Measurements from ENCODE around the gene CTNNBIP1.

The CTNNBIP1 gene

DNA sequence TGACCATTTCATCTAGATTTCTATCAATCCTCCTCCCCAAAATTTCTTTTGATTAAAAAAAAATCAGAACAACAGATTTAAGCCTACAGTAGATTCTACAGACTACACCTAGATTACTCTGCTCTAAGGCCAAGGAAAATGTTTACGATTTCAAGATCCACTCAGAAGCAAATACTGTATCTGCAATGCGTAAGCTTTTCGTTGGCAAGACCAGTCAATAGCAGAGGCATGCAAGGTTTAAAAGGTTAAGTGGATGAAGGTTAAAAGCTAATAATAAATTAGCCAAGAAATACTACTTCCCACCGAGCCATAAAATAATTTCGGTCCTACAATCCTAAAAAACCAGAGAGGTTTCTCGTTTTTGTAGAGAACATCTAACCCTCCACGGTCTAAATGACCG lies 87.6 kb downstream of the CTNNBIP1 start:
- peak; percentile 26 for DNase-seq (ENCODE audit: low read depth)
- peak overlapping the region; percentile 84 for H3K4me3 ChIP-seq (ENCODE audit: low read depth, low read length)
- TF ChIP-seq, protein P1, sequence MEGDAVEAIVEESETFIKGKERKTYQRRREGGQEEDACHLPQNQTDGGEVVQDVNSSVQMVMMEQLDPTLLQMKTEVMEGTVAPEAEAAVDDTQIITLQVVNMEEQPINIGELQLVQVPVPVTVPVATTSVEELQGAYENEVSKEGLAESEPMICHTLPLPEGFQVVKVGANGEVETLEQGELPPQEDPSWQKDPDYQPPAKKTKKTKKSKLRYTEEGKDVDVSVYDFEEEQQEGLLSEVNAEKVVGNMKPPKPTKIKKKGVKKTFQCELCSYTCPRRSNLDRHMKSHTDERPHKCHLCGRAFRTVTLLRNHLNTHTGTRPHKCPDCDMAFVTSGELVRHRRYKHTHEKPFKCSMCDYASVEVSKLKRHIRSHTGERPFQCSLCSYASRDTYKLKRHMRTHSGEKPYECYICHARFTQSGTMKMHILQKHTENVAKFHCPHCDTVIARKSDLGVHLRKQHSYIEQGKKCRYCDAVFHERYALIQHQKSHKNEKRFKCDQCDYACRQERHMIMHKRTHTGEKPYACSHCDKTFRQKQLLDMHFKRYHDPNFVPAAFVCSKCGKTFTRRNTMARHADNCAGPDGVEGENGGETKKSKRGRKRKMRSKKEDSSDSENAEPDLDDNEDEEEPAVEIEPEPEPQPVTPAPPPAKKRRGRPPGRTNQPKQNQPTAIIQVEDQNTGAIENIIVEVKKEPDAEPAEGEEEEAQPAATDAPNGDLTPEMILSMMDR (conservative IDR thresholded peaks at IDR 0.05; ENCODE audit: low read depth, low read length): no peak

DNA sequence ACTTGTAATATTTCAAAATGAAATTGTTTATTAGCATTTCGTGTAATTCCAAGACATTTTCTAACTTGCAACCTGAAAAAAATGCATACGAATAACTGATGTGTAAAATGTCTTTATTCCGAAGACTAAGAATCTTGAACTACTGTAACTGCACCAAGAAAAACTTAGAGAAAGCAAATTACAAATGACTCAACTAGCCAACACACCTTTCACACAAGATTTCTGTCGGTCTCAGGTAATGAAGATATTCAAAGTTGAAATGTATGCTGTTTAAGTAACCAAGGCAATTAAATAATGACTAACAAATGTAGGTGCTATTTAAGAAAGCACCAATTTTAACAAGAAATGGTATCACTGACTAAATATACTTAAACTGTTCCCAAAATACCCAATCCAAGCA lies 88.4 kb downstream of the CTNNBIP1 start:
- H3K4me3 ChIP-seq (ENCODE audit: low read depth, low read length): no peak overlapping the region
- no peak for DNase-seq (ENCODE audit: low read depth)
- TF ChIP-seq, protein P1 (conservative IDR thresholded peaks at IDR 0.05; ENCODE audit: low read depth, low read length): no peak

DNA sequence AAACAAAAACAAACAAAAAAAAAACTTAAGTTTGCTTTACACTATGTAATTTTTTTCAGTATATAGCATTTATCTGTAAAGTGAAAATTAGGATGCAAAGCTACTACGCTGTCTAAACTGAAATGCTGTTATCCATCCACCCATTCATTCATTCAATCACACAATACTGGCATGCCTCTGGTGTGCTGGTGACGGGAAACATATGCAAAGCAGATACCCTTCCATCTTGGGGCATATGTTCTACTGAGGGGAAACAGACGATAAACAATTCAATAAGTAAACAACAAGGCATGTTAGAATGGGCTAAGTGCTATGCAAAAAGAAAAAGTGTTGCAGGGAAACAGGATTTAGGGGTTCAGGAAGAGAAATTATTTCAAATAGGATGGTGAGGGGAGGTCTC lies 89.5 kb downstream of the CTNNBIP1 start:
- TF ChIP-seq, protein P1 (conservative IDR thresholded peaks at IDR 0.05; ENCODE audit: low read depth, low read length): no peak
- H3K4me3 ChIP-seq (ENCODE audit: low read depth, low read length): no peak overlapping the region
- DNase-seq (ENCODE audit: low read depth): no peak

DNA sequence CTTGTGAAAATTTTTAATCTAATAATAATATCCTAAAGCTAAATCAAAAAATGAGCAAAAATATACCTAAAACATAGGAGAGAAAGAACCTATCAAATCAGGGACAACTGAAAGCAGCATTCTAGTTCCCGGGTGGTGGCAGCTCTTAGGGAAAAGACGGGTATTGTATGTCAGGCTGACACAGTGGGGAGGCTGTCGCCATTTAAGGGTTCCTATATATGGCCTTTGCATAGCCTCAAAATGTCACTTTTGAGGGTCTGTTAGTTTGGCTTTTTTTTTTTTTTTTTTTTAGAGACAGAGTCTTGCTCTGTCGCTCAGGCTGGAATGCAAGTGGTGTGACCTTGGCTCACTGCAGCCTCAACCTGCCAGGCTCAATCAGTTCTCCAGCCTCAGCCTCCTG lies 92.3 kb downstream of the CTNNBIP1 start:
- no peak overlapping the region for H3K4me3 ChIP-seq (ENCODE audit: low read depth, low read length)
- DNase-seq (ENCODE audit: low read depth): no peak
- TF ChIP-seq, protein P1 (conservative IDR thresholded peaks at IDR 0.05; ENCODE audit: low read depth, low read length): no peak

DNA sequence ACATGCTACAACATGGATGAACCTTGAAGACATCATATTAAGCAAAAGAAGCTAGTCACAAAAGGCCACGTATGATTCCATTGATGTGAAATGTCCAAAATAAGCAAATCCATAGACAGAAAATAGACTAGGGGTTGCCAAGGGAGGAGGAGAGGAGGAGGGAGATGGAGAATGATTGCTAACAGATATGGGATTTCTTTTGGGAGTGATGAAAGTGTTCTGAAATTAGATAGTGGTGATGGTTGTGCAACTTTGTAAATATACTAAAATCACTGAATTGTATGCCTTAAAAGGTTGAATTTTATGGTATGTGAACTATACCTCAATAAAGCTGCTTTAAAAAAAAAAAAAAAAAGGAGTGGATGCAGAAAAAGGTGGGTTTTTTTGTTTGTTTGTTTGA lies 93.9 kb downstream of the CTNNBIP1 start:
- DNase-seq (ENCODE audit: low read depth): peak; percentile 25
- TF ChIP-seq, protein P1 (conservative IDR thresholded peaks at IDR 0.05; ENCODE audit: low read depth, low read length): no peak

DNA sequence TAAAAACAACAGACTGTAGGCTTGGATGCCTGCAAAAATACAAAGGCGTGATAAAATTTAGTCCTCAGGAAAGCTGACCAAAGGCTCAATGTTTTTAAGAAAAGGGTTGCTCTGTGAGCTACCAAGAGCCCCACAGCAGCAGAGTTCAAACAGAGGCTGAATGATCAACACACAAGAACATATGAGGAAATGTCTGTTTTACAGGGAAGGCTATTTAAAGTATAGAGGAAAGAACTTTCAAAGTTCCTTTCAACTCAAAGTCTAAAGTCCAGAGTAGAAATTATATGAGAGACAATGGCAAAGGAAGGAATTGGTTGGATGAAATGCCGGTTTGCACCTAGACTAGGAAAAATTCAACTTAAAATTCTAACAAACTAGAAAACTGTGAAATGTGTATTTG lies 94.9 kb downstream of the CTNNBIP1 start:
- H3K4me3 ChIP-seq (ENCODE audit: low read depth, low read length): no peak overlapping the region
- TF ChIP-seq, protein P1 (conservative IDR thresholded peaks at IDR 0.05; ENCODE audit: low read depth, low read length): no peak
- no peak for DNase-seq (ENCODE audit: low read depth)

More for the DNA sequence above, 93.9 kb downstream of the CTNNBIP1 start:
- no peak overlapping the region for H3K4me3 ChIP-seq (ENCODE audit: low read depth, low read length)

DNA sequence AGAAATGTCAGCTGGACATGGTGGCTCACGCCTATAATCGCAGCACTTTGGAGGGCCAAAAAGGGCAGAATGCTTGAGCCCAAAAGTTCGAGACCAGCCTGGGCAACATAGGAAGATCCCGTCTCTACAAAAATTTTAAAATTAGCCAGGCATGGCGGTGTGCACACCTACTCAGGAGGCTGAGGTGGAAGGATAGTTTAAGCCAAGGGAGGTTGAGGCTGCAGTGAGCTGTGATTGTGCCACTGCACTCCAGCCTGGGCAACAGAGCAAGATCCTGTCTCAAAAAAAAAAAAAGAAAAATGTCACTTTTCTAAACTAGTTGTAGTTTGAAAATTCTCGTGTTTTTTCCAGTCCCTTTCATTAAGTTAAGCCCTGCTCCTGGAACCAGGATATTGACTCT lies 95.5 kb downstream of the CTNNBIP1 start:
- no peak overlapping the region for H3K4me3 ChIP-seq (ENCODE audit: low read depth, low read length)
- DNase-seq (ENCODE audit: low read depth): no peak
- TF ChIP-seq, protein P1 (conservative IDR thresholded peaks at IDR 0.05; ENCODE audit: low read depth, low read length): no peak
